Spleen (tissue), 11 donors: Measurements from ENCODE around the gene TCF12. TPM values are rescaled to one million over a fixed set of nuclear protein-coding genes. Genes with fewer than 3 reads are reported as not detected.

Source experiments
- DNase-seq: peaks from one replicate; pipeline ENCODE4 v3.0.0-alpha.2; 2020
- H3K27ac ChIP-seq, 8 donors: fragments of 200-600 bp; sonication (generic) in 7 of 8; 1 replicate in 4 of 8; 2 replicates in 4 of 8; pipeline versions ENCODE4 v1.5.0 to v1.8.0; 2016 to 2021; ENCODE audit warnings: inconsistent platforms in 4 of 8, mild to moderate bottlenecking in 4 of 8, moderate library complexity in 1 of 8
- H3K27me3 ChIP-seq, 7 donors: fragments of 200-600 bp; sonication (generic) in 6 of 7; replicated peaks in 1 of 7; 1 replicate in 4 of 7; 2 replicates in 3 of 7; pipeline versions ENCODE4 v1.5.0 to v1.8.0; 2016 to 2021; ENCODE audit warnings: inconsistent platforms in 3 of 7, mild to moderate bottlenecking in 1 of 7
- H3K36me3 ChIP-seq, 6 donors: fragments of 200-600 bp; sonication (generic) in 5 of 6; 1 replicate in 4 of 6; 2 replicates in 2 of 6; pipeline versions ENCODE4 v1.5.0 to v1.8.0; 2016 to 2021; ENCODE audit warnings: inconsistent platforms in 2 of 6
- H3K4me1 ChIP-seq, 6 donors: fragments of 200-600 bp; sonication (generic) in 5 of 6; 1 replicate in 3 of 6; 2 replicates in 3 of 6; pipeline versions ENCODE4 v1.5.0 to v1.8.0; 2016 to 2021; ENCODE audit warnings: inconsistent platforms in 3 of 6
- H3K4me3 ChIP-seq, 8 donors: fragments of 200-600 bp; sonication (generic) in 7 of 8; 1 replicate in 4 of 8; 2 replicates in 4 of 8; pipeline versions ENCODE4 v1.5.0 to v1.8.0; 2016 to 2021; ENCODE audit warnings: inconsistent platforms in 4 of 8, mild to moderate bottlenecking in 4 of 8, moderate library complexity in 2 of 8
- H3K9me3 ChIP-seq, 8 donors: fragments of 200-600 bp; sonication (generic) in 7 of 8; 1 replicate in 4 of 8; 2 replicates in 4 of 8; pipeline versions ENCODE4 v1.5.0 to v1.8.0; 2016 to 2021; ENCODE audit warnings: inconsistent platforms in 4 of 8
- CTCF ChIP-seq, 11 experiments: fragments of 200-600 bp in 7 of 11; fragments of 450-650 bp in 4 of 11; sonication (generic) in 4 of 11; IDR thresholded peaks in 8 of 11; conservative IDR thresholded peaks in 3 of 11; 1 replicate in 7 of 11; 2 replicates in 4 of 11; pipeline versions ENCODE4 v1.4.0 to v1.8.0; 2016 to 2021; ENCODE audit warnings: antibody characterized with exemption in 11 of 11, inconsistent platforms in 4 of 11, mild to moderate bottlenecking in 1 of 11
- POLR2A ChIP-seq, 3 donors: fragments of 450-650 bp; IDR thresholded peaks; one replicate each; pipeline ENCODE4 v1.5.1; 2017; ENCODE audit warnings: antibody characterized with exemption in 3 of 3, mild to moderate bottlenecking in 1 of 3
- POLR2AphosphoS5 ChIP-seq, 3 donors: sonication (generic); formaldehyde crosslinking; IDR thresholded peaks; one replicate each; pipeline ENCODE4 v1.5.1; 2017; ENCODE audit warnings: antibody characterized with exemption in 3 of 3
- WGBS, 5 donors: extraction: QIAGEN DNeasy Blood & Tissue Kit in 3 of 5; methylation state at CpG; one replicate each; pipeline versions ENCODE4 v1.1.5 to v1.1.7; 2013 to 2018; 5-methylcytosine and 5-hydroxymethylcytosine counted together
- intact Hi-C: fragments of 100-400 bp; cut with DNase I; formaldehyde crosslinking; loops from one replicate; pipeline ENCODE4 v1.15.0; 2023; ENCODE audit warnings: low total_unique reads
- polyA plus RNA-seq, 3 donors: library from polyadenylated mRNA; stranded (reverse); fragments of 200-250 nt; gene quantifications; one replicate each; pipeline ENCODE4 v1.2.1, GENCODE V29; 2013
- total RNA-seq, 7 donors: library from RNA; depleted of rRNA in 3 of 7; stranded (reverse); fragments of >200 nt in 3 of 7; fragmentation: NEBNext Ultra II Directional in 4 of 7; extraction: Animal tissue kit (Norgen Biotek cat#: 25700) in 4 of 7; gene quantifications; one replicate each; pipeline versions ENCODE4 v1.1.0 to v1.2.1, GENCODE V29; 2016 to 2021
- donor health status: healthy with polysubstance abuse.
- donor health status: DM: no; HTN: no; CAD: no; lungs with moderate emphysema.
- donor health status: DM: no; HTN: no; CAD: no.
- donor health status: Bipolar disorder and iron deficiency.
- donor health status: healthy.
- donor health status: DM: no; HTN: no; CAD: no.
- donor health status: DM: yes; HTN: yes; CAD: no.

Gene TCF12
- total and polyA plus RNA-seq, 10 donors, result 8.3 to 139 (median 111) TPM

- no peak for DNase-seq
- 51 to 74% (median 63%) methylated on average over 12 of the region's 12 CpGs for WGBS, 5 donors
Observed at GRCh38 chr15:57334257-57334656, 415.8 kb downstream of the TCF12 start.

GRCh38 chr15:57335293-57335715 lies 416.9 kb downstream of the TCF12 start:
- no peak for DNase-seq
- WGBS, 5 donors, result 67 to 77% (median 71%) methylated on average over 6 of the region's 6 CpGs
- intact Hi-C loops, result no loop called here
- no peaks in the 10 kb centered on the region for H3K36me3 ChIP-seq
- H3K27me3 ChIP-seq, result peaks cover 0 to 60% (median 4%) of the 10 kb centered on the region in 7 donors
- no peaks in the 10 kb centered on the region for H3K9me3 ChIP-seq
- no peak for TF ChIP-seq POLR2AphosphoS5 (IDR thresholded peaks at IDR 0.05)
- no peak for TF ChIP-seq POLR2A (IDR thresholded peaks at IDR 0.05)
- no peak for TF ChIP-seq CTCF (IDR thresholded peaks at IDR 0.05 in 8 of 11, conservative IDR thresholded peaks at IDR 0.05 in 3 of 11)
- no peak overlapping the region for H3K4me3 ChIP-seq
- H3K4me1 ChIP-seq, result peaks cover 0 to 6% (median 0%) of the 10 kb centered on the region in 6 donors
- no peak overlapping the region for H3K27ac ChIP-seq

More at GRCh38 chr15:57334257-57334656, 415.8 kb downstream of the TCF12 start:
- Histone ChIP-seq H3K36me3 (no peaks in the 10 kb centered on the region), H3K27me3 (peaks cover 0 to 54% (median 4%) of the 10 kb centered on the region in 7 donors), H3K9me3 (no peaks in the 10 kb centered on the region), H3K4me1 (peaks cover 0 to 6% (median 0%) of the 10 kb centered on the region in 6 donors), H3K27ac (no peak overlapping the region), H3K4me3 (no peak overlapping the region)
- intact Hi-C loops, result no loop called here
- TF ChIP-seq POLR2AphosphoS5 (IDR thresholded peaks at IDR 0.05) (no peak), CTCF (IDR thresholded peaks at IDR 0.05 in 8 of 11, conservative IDR thresholded peaks at IDR 0.05 in 3 of 11) (no peak), POLR2A (IDR thresholded peaks at IDR 0.05) (no peak)

- peaks cover 0 to 62% (median 4%) of the 10 kb centered on the region in 7 donors for H3K27me3 ChIP-seq
- intact Hi-C loops, result no loop called here
Observed at GRCh38 chr15:57335719-57336118, 417.3 kb downstream of the TCF12 start.

More at GRCh38 chr15:57335719-57336118, 417.3 kb downstream of the TCF12 start:
- Histone ChIP-seq H3K4me3 (no peak overlapping the region), H3K27ac (no peak overlapping the region), H3K4me1 (peaks cover 0 to 6% (median 0%) of the 10 kb centered on the region in 6 donors), H3K36me3 (no peaks in the 10 kb centered on the region), H3K9me3 (no peaks in the 10 kb centered on the region)
- TF ChIP-seq CTCF (IDR thresholded peaks at IDR 0.05 in 8 of 11, conservative IDR thresholded peaks at IDR 0.05 in 3 of 11) (no peak), POLR2A (IDR thresholded peaks at IDR 0.05) (no peak), POLR2AphosphoS5 (IDR thresholded peaks at IDR 0.05) (no peak)
- 65 to 72% (median 68%) methylated on average over 7 of the region's 7 CpGs for WGBS, 5 donors
- DNase-seq, result no peak
